Hematopoietic multipotent progenitor cell treated with erythropoietin and hydrocortisone succinate and interleukin-3 and kit ligand, for 4 days (in vitro differentiated cells): ENCODE results near the gene PTPRM.
"Not testable (repeated sequence)": the region's sequence is repeated elsewhere in the genome, so short reads cannot be mapped to it uniquely, and the experiment has no call there.

Experiments used
- DNase-seq: peaks from one replicate; pipeline ENCODE4 v3.0.0-alpha.2; 2015

The PTPRM gene

DNA sequence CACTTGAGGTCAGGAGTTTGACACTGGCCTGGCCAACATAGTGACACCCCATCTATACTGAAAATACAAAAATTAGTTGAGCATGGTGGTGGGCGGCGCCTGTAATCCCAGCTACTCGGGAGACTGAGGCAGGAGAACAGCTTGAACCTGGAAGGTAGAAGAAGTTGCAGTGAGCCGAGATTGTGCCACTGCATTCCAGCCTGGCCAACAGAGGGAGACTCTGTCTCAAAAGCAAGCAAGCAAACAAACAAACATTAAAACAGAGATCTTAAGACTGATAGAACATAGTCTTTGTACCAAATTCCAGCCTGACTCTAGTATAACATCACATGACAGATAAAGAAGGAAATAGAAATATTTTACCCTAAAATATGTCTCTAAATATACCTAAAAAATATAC lies 168.1 kb downstream of the PTPRM start:
- DNase-seq = no peak

DNA sequence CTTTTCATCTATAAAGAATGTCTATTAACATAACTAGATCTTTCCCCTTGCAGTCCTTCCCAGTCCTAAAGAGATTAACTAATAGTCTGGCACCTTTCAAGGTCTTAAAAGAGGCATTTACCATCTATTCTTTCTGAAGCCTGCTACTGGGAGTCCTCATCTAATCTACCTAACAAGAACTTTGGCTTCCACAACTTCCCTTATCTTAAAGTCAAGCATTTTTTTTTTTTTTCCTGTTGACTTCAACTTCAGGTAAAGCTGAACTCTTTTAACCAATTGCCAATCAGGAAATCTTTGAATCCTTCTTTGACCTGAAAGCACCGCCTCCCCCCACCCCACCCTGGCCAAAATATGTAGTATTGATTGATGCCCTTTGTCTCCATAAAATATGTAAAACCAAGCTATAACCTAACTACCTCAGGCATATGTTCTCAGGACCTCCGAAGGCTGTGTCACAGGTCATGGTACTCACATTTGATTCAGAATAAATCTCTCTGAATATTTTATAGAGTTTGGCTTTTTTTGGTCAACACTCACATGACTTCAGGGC lies 168.6 kb downstream of the PTPRM start:
- no peak for DNase-seq

DNA sequence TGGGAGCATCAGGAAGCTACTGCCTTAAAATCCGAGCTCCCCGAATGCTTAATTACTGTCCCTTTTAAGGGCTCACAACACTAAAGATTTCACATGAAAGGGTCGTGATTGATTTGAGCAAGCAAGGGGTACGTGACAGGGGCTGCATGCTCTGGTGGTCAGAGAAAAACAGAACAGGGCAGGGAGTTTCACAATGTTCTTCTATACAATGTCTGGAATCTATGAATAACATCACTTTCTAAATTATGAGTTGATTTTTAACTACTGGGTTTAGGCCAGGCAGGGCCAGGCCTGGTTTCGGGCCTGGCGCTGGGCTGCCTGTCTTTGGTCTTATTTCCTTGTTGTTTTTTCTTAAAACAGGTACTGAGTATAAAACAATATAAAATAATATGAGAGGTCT lies 169.4 kb downstream of the PTPRM start:
- DNase-seq = not testable (repeated sequence)

DNA sequence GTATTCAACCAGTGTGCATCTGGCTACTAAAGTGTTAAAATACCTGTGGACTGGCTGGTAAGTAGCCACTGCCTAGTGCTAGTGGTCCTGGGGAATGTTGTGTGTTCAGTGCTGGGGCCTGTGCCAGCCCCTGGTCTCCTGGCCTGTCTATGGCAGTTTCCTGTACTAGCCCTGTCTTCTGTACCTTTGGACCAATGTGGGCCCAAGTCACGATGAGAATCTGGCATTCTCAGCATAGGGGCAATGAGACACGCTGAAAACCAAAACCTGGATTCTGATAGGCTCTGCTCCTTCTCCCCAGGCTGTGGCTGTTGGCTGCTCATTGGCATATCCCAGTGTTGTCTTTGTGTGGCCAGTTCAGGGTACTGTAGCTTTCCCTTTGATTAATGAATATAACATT lies 170.4 kb downstream of the PTPRM start:
- DNase-seq = no peak

DNA sequence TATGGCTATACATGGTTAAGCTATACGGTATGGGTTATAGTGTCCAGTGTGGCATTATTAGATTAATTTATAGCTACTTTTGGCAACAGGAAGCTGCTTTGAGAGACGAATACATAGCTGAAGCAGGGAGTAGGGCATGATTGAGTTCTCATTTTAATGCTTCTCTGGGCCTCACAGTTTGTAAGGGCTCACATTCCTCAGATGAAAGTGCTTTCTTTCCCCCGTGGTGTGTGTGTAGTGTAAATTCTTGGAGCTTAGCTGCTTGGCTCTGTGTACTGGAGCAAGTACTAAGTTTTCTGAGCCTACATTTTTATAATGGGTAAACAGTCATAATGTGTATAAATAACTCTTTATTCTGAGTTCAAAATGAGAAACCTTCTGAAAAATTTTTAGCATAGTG lies 173.7 kb downstream of the PTPRM start:
- DNase-seq = no peak

DNA sequence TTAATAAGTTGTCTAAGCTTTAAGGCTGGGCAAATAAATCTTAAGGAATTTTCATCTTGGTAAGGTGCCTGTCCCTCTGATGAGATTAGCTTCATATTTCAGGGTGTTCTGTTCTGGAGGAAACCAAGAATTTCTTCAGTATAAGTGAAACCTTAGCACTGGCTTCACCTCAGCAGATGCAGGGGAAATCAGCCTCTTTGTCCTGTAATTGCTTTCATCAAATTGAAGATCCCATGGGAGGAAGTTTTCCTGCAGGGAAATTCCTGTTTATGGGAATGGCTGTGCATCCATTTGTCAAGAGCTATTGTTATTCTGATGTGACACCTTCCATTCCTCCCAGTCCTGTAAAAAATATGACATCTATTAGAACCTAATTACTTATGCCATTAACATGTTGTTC lies 174.5 kb downstream of the PTPRM start:
- no peak for DNase-seq

DNA sequence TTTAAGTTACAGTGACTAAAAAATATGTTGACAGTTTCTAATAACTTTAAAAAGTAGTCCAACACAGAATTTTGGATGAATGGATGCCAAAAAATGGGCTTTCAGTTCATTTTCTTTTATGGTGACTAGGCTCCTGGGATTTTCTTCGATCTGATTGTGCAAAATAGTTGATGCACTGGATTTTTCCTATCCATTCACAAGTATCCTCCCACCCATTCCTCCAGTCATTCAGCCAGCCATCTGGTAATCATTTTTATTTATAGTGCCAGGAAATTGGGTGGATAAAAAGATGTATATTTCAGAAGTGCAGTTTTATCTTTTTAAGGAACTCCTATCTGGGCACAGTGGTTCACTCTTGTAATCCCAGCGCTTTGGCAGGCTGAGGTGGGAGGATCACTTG lies 175.1 kb downstream of the PTPRM start:
- DNase-seq = no peak

DNA sequence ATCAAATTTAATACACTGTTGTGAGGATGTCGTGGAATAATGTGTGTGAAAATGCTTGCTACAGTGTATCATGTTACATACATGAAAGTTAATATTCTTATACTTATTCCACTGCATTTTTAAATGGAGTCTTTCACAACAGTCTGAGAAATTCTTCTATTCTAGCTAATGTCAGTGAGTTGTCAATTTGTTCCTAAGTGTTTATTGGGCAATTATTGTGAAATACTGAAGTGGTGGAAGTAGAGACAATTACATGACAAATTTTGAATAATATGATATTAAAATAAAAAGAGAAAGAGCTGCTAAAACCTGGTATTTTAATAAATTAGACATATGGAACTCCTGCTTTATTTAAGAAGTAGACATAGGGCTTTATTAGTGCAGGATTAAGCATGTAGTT lies 176.1 kb downstream of the PTPRM start:
- peak; percentile 12 for DNase-seq

DNA sequence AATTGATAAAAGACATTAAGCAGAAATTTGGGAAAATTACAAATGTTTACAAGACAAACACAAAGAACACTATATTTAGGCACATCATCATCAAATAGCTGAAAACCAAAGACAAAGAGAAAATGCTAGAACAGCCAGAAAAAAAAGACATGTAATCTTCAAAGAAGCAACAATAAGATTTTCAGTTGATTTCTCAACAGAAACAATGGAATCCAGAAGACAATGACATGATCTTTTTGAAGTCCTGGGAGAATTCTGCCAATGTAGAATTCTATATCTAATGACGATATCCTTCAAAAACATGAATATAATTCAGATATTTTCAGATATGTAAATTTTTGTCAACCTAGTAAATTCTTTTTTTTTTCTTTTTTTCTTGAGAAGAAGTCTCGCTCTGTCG lies 179.0 kb downstream of the PTPRM start:
- DNase-seq = no peak

DNA sequence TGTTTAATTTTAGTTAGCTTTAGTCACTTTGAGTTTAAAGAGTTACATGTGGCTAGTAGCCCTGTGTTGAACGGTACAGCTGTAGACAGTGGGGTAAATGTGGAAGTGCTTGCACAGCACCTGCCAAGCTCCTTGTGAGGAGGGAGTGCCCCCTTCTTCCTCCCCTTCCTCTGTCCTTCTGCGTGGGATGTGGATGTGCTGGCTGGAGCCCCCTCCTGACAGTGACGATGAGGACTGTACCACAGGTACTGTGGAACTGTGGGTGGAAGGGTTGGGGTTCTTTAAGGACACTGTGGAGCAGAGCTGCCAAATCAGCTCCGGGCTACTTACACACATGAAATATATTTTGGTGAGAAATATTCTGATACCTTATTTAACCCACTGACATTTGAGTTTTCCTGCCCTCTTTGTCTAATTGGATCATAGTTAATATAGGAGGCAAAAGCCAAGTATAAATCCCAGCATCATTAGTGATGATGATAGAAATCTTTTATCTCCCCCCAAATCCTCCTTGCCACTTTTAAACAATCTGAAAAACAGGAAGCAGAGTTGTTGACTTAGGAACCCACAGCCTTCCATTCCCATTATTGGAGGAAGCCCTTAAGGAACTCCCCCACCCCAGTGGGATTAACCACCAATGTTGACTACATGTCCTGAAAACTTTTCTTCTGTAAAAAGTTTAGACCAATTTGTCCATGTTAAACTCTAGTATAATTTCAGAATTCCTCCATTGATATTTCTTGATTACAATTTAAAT lies 181.3 kb downstream of the PTPRM start:
- no peak for DNase-seq

DNA sequence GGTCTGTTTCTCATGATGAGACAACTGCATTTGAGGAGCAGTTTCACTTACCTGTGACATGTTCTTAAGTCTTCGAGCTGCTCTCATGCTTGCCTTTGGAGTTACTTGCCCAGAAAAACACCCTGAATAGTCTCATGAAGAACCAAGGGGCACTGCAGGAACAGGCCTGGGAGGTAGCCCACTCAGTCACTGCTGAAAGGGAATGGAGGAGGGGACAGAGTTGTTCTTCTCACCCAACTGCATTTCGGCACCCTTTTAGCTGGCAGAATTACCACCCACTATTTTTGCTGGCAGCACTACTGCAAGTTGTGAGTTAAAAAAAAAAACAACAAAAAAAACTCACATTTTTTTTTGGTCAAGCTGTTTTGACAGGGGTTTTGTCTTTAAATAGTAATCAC lies 181.9 kb downstream of the PTPRM start:
- DNase-seq = no peak

DNA sequence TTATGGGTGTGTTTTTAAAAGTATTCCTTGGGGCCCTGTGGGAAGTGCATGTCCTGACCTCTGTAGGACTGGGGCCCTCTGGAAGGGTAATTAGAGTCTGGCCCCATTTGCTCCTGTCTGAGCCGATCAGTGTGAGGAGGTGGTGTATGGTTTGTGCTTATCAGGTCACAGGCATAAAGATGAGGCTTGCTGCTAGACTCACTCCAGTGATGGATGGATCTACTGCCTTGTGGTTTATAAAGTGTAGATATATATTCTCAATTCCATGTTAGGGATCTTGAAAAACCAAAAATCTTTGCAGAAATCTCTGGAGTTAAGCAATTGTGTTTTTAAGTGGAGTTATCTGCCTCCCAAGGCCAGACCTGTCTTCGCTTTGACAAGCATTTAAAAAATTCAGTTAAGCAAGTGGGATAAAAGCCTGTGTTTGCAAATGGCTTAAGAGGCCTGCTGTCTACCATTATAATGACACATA lies 182.4 kb downstream of the PTPRM start:
- DNase-seq = no peak

DNA sequence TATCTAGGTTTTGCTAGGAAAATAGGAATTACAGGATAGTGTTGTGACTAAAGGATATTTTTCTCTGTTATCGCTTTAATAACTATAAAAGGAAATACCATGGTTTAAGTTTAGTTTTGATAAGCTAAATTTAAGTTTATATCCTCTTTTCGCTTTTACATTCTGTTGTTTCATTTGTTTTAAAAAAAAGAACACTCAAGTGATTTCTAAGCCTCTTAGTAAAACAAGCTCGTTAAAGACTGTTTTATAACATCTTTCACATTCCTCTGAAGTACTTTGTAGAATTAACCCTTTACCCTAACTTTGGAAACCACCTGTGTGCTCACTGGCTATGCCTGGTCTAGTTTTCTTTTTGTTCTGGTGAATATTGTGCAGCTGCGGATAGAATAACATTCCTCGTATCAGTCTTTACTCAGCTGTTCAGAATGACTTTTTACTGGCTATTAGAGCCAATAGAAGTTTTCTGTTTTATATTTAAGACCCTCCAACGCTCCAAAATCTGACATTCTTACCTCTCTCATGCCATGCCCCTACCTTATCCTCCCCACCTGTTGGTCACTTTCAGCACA lies 183.1 kb downstream of the PTPRM start:
- no peak for DNase-seq

DNA sequence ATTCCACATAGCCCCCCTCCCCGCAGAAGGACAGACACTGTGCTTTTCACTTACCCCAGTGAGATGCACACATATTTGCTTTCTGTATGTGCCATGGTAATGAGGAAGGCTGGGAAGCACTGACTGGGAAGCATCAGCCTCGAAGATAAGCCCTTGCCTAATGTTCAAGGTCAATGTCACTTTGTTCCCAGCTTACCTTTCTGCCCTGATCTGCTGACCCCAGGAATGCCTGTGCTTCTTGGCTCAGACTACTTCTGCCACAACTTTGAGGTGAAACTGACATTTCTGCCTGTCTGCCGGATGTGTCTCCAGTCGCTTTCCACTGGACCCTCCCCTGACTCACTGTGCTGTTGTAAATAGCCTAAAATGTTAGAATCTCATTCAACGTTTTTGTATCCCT lies 183.8 kb downstream of the PTPRM start:
- DNase-seq = no peak

DNA sequence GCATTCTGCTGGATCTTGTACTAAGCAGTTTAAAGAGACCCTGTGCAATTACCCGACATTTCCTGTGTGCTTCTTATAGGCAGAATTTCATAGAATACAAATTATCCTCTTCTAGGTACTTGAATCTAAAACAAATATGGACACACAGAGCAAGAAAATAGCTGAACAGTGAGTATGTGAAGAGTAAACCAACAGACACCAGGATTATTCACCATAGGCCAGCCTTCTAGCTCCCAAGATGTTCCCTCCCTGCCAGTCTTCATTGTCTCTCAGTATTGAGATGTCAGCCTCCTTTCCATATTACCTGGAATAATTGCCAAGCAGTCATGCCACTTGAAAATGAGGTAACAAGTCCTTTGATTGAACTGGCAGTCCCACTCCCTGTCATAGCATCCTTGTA lies 187.1 kb downstream of the PTPRM start:
- DNase-seq = no peak

DNA sequence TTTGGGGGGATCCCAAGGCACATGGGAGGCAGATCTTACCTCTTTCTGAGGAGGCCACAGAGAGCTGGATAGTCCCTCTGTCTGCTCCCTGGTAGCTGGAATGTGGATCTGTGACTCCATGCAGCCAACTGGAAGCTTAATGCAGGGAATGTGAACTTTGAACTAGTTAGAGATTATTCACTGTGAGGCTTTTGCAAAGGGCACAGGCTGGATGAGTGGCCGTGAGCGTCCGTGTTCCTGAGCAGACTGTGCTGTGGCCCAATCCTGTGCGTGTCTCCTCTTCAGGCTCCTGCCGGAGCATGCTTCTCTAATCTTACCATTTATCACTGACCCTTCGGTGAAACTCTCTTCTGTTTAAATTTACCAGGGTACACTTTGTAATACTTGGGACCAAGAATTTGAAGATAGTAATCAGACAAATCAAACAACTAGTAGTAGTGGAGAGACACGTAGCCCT lies 187.6 kb downstream of the PTPRM start:
- no peak for DNase-seq

DNA sequence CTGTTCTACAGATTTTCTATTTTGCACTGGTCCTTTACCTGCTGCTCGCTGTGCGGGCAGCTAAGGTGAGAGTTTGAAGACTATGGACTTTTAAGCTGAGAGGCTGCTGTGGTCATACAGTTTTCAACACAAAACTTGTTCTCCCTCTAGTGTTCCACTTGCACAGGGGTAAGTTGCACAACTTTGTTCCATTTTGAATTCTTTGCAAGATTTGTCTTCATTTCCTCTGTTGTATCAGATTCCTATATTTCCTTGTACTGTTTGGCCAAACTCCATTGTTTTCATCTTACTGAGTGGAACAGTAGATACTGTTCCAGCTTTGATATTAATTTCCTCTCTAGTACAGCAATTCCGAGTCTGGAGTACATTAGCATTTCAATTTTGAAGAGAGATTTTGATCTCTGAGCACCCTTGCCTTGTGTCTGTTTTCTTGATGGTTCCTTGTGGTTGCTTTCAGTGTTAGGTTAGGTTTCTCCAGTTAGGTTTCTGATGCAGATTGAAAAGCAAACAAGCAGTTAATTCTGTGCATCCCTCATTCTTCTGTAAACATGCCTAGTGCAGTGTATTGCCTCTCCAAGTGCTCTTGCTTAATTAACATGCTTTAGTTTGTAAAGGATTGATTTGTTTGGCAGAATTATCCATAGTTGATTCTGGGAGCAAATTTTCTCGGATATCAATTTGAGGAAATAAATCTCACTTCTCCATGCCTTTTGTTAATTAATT lies 188.8 kb downstream of the PTPRM start:
- DNase-seq = no peak

DNA sequence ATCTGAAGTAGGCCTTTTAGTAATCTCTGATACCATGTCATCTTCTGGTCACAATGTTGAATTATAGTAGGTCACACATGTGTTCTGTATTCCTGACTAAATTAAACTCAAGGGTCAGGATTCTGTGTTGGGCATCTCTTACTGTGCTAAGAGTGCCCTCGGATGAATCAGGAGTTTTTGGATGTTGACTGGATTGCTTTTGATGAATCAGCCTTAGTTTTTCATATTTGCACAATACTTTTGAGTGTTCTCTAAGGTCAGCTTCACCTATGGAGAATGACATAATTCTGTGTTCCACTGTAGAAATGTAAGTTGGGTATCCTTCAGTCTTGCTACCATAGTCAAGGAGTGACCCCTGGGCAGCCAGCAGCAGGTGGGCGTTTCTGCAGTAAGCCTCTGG lies 190.1 kb downstream of the PTPRM start:
- DNase-seq = no peak

DNA sequence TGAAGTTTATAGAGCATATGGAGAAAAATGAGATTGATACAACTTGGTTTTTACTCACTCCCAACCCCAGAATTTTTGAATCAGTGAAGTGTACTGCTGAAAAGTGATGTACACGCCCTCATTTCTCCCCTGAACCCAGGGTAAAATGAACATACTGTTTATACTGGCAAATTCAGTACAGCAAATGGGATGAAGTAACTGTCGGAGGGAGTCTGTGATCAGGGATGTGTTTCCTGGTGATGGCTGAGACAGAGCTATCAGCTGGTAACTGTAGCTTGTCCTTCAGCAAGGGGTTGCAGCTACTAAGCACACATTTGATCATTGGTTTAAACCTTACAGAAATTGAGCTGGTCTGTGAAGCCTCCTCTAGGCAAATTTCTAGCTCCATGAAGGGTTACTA lies 191.6 kb downstream of the PTPRM start:
- DNase-seq = no peak

DNA sequence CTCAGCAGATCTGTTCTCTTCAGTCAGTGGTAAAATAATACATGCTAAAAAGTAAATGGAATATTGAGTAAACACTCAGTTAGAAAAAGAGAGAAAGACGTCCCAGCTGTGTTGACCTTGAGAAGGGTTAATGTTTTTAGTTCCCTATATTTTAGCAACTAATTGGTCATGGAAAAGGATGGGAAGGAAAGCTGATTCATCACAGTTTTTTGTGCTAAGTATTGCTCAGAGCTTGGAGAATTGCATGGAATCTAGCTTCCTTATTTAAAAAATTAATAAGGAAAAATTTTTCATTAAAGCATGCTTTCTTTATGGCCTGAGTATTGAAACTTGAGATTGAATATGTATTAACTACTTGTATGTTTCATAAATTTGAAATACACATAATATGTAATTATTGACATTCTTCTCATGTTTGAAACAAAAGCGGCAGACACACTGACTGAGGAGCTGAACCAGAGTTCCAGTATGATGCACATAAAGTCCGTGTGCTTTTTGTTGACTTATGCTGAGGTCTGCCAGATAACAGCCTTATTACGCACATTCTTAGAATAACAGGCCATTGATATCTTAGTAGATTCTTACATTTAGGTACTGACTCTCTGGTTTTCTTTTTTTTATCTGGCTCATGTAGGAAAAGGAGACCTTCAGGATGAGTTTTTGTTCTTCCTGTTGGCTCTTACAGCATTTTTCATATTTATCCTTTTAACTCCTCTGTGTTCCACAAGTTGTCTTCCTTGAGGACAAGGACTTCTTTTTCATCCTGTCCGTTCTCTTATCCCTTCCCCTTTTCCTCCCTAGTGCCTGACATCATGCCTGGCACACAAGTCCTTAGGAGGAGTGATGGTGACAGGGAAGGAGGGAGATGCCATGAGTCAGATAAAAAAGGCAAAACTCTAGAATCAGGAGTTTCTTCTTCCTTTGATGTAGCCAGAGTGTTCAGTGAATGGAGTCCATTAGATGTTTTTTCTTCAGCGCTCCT lies 194.1 kb downstream of the PTPRM start:
- no peak for DNase-seq

DNA sequence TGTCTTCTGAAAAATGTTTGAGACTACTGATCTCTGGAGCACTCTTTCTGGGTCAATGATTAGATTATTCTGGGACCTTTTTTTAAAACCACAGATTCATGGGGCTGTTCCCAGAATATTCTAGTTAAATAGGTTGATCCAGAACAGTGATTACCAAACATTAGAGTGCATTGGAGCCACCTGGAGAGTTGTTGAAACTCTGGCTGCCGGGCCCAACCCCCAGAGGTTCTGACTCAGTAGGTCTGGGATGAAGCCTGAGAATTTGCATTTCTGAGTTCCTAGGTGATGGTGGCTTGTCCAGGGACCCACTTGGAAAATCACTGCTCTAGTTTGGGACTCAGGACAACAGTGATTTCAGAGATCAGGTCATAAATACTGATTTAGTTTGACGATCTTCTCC lies 197.3 kb downstream of the PTPRM start:
- no peak for DNase-seq

DNA sequence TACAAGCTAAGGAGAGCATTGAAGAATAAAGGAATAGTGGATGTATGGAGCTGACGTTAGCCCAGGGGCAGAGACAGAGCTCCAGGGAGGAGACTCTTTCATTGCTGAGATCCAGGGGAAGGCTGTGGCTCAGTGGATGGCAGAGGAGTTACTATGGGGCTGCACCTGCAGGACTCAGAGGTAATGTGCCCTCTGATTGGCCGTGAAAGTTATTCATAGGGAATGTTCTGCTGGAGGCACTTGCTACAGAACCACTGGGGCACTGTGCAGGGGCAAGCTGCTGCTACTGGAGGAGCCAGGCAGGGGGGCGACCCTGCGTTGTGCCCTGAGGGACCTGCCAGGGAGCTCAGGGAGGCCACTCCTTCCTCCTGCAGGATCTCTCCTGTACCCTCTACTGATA lies 199.2 kb downstream of the PTPRM start:
- DNase-seq = no peak

DNA sequence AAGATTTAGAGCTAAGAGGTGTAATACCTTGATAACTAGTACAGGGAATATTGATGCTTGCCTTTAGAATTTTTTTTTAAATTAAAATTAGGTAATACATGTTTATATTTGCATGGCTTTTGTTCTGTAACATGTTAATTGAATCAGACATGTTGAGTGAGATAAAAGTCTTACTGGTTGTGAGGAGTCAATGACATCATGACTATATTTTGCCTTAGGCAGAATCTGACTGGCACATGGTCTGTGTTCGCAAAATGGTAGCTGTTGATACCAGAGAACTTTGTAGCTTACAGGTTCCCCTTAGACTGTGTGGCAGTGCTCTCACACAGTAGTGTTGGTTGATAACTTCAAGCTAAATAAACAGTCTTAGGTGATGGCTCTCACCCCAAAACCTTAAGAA lies 199.7 kb downstream of the PTPRM start:
- DNase-seq = no peak
